GM10266 (cell line): ENCODE measurements around the gene CALML5.

Experiments
- DNase-seq: peaks from one replicate; pipeline ENCODE4 v3.0.0; 2012; ENCODE audit errors: extremely low spot score
- CTCF ChIP-seq: IDR thresholded peaks from 2 replicates; pipeline ENCODE4 v1.5.1; 2012; ENCODE audit warnings: mild to moderate bottlenecking, low read depth; ENCODE audit not compliant: control insufficient read depth, insufficient read depth; ENCODE audit errors: missing control alignments

CALML5 gene

DNA sequence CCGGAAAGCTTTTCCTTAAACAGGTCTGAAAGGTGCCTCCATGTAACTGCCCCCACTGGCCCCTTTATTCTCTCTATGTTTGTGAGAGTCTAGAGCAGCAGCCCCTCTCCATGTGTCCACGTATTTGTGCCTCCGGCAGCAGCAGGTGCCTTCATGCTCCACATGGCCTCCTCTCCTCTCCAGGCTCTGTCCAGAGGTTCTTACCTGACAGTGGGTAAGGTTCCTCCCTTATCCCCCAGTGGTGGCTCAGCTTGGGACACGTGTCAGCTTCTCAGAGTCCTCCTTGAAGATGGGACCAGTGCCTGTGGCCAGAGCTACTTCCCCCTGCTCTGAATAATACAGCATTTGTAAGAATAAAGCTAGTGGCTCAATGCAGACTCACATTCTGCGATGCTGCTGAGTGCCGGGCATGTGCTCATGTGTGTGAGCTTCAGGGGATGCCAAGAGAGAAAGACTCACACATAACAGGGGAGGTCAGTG, 33.3 kb upstream of the CALML5 start:
- DNase-seq, result no peak

DNA sequence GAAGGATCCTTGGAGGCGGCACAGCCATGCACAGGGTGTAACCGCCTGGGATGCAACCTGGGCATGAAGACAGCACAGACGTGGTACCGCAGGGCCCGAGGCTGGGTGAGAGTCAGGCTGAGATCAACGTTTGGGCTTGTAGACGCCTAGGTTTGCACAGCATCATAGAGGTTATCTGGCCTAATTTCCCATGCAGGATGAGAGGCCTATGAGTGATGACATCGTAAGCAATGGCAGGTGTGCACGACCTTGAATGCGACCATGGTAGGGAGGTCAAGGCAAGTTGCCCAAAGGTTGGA, 32.9 kb upstream of the CALML5 start:
- DNase-seq, result no peak
- no peak for TF ChIP-seq CTCF

More for the DNA sequence above, 33.3 kb upstream of the CALML5 start:
- TF ChIP-seq CTCF, result no peak

DNA sequence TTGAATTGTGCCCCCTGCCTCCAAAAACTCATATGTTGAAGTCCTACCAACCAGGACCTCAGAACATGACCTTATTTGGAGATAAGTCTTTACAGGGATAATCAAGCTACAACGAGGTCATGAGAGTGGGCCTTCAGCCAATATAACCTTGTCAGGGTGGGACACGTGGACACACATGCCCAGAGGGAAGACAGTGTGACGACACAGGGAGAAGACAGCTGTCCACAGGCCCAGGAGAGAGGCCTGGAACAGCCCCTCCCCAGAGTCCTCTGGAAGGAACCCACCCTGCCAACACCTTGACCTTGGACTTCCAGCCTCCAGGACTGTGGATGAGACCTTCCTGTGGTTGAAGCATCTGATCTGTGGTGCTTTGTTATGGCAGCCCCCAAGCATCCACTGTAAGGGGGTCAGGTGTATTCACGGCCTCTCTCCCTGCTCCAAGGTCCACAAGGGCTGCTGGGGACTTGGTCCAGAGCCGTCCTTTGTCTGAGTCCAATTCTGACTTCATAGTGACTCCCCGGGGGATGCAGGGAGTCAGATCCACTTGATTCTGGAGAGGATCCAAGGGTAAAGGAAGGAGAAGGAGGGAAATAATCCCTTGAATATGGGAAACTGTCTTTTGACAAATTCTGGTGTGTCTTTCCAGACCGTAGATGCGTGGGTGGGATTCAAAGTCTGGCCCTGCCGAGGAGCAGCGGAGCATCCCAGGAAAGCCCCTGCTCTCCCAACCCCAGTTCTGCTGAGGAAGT, 32.4 kb upstream of the CALML5 start:
- DNase-seq, result no peak
- no peak for TF ChIP-seq CTCF

DNA sequence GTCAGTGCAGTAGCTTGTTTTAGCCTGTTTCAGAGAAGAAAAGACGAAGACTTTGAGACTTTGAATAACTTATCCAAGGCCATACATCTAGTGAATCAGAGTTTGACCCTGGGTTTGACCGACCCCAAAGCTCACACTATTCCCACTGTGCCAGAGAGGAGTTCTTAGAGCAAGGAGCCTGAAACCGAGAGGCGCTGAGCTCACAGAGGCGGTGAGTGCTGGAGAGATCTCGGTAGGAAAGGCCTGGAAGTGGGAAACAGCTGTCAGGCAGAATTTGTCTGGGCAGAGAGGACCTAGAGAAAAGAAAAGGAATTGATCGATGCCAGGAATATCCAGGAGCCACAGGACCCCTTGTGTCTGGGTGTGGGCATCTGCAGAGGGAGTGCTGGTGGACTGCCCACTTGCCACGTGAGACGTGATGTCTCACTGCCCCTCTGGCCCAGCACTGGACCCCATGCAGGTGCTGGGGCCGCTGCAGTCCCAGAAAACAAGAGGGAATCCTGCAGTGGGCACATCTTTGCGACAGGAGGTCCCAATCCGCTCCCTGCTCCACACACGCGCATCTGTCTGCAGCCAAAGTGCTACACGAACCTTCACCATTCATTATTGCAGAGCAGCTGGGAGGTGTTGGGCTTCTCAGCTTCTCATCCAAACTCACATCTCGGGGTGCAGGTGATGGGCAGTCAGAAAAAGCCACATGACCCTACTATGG, 31.6 kb upstream of the CALML5 start:
- no peak for DNase-seq
- TF ChIP-seq CTCF, result no peak

DNA sequence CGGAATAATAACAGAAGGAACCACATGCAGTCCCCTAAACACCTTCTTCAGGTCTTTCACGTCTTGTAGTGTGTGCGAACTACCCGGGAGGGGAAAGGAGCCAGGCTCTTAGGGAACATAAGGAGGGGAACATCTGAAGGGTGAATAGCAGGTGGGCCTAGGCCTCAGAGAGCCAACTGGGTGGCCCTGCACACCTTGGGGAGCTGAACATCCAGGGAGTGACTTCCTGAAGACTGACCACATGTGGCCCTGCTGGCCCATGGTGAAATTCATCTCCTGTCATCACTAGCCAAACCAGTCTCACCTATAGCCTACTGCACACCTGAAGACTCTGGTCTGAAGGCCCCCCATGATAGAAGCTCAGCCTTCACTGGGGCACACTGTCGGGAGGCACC, 31.0 kb upstream of the CALML5 start:
- TF ChIP-seq CTCF, result no peak
- no peak for DNase-seq

- DNase-seq, result no peak
- no peak for TF ChIP-seq CTCF
Measured at GRCh38 chr10:5529702-5530411, 30.5 kb upstream of the CALML5 start.

GRCh38 chr10:5528989-5529701, 29.8 kb upstream of the CALML5 start:
- TF ChIP-seq CTCF, result no peak
- no peak for DNase-seq
